H1 (cell line): ENCODE measurements around the gene EIF4EBP2. TPM values are rescaled to one million over a fixed set of nuclear protein-coding genes. Genes with fewer than 3 reads are reported as not detected.

ENCODE experiments used
- CTCF ChIA-PET: fragments of 300-600 bp; sonication (Branson Sonifier 250); formaldehyde crosslinking; loops from one replicate; lab custom pipeline; 2021; ENCODE audit not compliant: partially characterized antibody; lab: Charles Lee
- POLR2A ChIA-PET: fragments of 300-600 bp; sonication (Branson Sonifier 250); formaldehyde crosslinking; loops from one replicate; lab custom pipeline; 2021; ENCODE audit warnings: inconsistent platforms; ENCODE audit not compliant: partially characterized antibody; lab: Charles Lee
- DNase-seq, 2 experiments: peaks; one replicate each; pipeline versions ENCODE4 v3.0.0 to v3.0.0-alpha.2; 2010 to 2022; ENCODE audit warnings: low spot score in 2 of 2, low read depth in 1 of 2, mixed read lengths in 1 of 2
- FAIRE-seq: peaks from 2 replicates; lab custom pipeline; 2011; peaks lifted over from hg19 to GRCh38; lab: Jason Lieb, UNC
- H2AFZ ChIP-seq: 2 replicates; pipeline ENCODE4 v1.8.1; 2012; ENCODE audit warnings: low read length, inconsistent platforms
- H2AK5ac ChIP-seq: 2 replicates; pipeline ENCODE4 v1.6.1; 2013; ENCODE audit warnings: low read depth, low read length
- H2BK120ac ChIP-seq: replicated peaks from 2 replicates; pipeline ENCODE3; 2013; ENCODE audit warnings: low read depth, low read length, inconsistent platforms
- H2BK12ac ChIP-seq: 2 replicates; pipeline ENCODE4 v1.6.1; 2013; ENCODE audit warnings: low read depth, low read length
- H2BK15ac ChIP-seq: 2 replicates; pipeline ENCODE4 v1.6.1; 2013; ENCODE audit warnings: low read length
- H2BK20ac ChIP-seq: 2 replicates; pipeline ENCODE4 v1.6.1; 2013; ENCODE audit warnings: low read length
- H2BK5ac ChIP-seq: 2 replicates; pipeline ENCODE4 v1.6.1; 2013; ENCODE audit warnings: low read depth, low read length
- H3K14ac ChIP-seq: 2 replicates; pipeline ENCODE4 v1.6.1; 2013; ENCODE audit warnings: inconsistent platforms; ENCODE audit not compliant: insufficient read length
- H3K18ac ChIP-seq: 2 replicates; pipeline ENCODE4 v1.6.1; 2013; ENCODE audit warnings: low read length; ENCODE audit errors: extremely low read depth
- H3K23ac ChIP-seq: 2 replicates; pipeline ENCODE4 v1.6.1; 2013; ENCODE audit warnings: inconsistent platforms; ENCODE audit not compliant: insufficient read length
- H3K23me2 ChIP-seq: 2 replicates; pipeline ENCODE4 v1.6.1; 2013; ENCODE audit warnings: low read depth, low read length
- H3K27ac ChIP-seq: 2 replicates; pipeline ENCODE4 v1.6.1; 2011; ENCODE audit warnings: low read depth, low read length, inconsistent platforms
- H3K27me3 ChIP-seq, 4 experiments: replicated peaks in 1 of 4; 1 replicate in 1 of 4; 2 replicates in 3 of 4; pipeline versions ENCODE4 v1.6.1 to v1.8.1; 2011 to 2013; ENCODE audit warnings: low read length in 3 of 4, mild to moderate bottlenecking in 3 of 4, inconsistent platforms in 2 of 4, mixed read lengths in 2 of 4, moderate library complexity in 1 of 4; ENCODE audit not compliant: control insufficient read depth in 3 of 4, insufficient read depth in 3 of 4; ENCODE audit errors: extremely low read depth in 1 of 4
- H3K36me3 ChIP-seq, 4 experiments: 2 replicates each; pipeline versions ENCODE4 v1.6.1 to v1.8.1; 2011 to 2013; ENCODE audit warnings: mild to moderate bottlenecking in 4 of 4, low read length in 3 of 4, moderate library complexity in 2 of 4, control low read depth in 1 of 4, inconsistent platforms in 1 of 4; ENCODE audit not compliant: insufficient read depth in 4 of 4, control insufficient read depth in 2 of 4
- H3K4ac ChIP-seq: replicated peaks from 2 replicates; pipeline ENCODE3; 2013; ENCODE audit warnings: low read length, low read depth, mixed read lengths, inconsistent platforms; ENCODE audit not compliant: insufficient read length
- H3K4me1 ChIP-seq, 4 experiments: replicated peaks in 1 of 4; 1 replicate in 1 of 4; 2 replicates in 3 of 4; pipeline versions ENCODE4 v1.6.1 to v1.8.1; 2011 to 2013; ENCODE audit warnings: low read length in 3 of 4, inconsistent platforms in 2 of 4, mixed read lengths in 1 of 4; ENCODE audit not compliant: insufficient read depth in 4 of 4, control insufficient read depth in 3 of 4
- H3K4me2 ChIP-seq, 2 experiments: 2 replicates each; pipeline versions ENCODE4 v1.6.1 to v1.8.1; 2011 to 2013; ENCODE audit warnings: low read depth in 2 of 2, low read length in 2 of 2, control low read depth in 1 of 2, inconsistent platforms in 1 of 2, mild to moderate bottlenecking in 1 of 2; ENCODE audit not compliant: insufficient read depth in 1 of 2
- H3K4me3 ChIP-seq, 4 experiments: fragments of 200-600, 300-600 bp in 1 of 4; sonication (generic), shearing (Covaris generic), sonication (Bioruptor Twin) in 1 of 4; 2 replicates each; pipeline versions ENCODE4 v1.5.1 to v1.8.1; 2011 to 2016; ENCODE audit warnings: low read length in 4 of 4, low read depth in 3 of 4, control low read depth in 2 of 4, inconsistent platforms in 2 of 4, mild to moderate bottlenecking in 2 of 4, mixed read lengths in 1 of 4, moderate library complexity in 1 of 4; ENCODE audit not compliant: insufficient read depth in 2 of 4; ENCODE audit errors: extremely low read depth in 1 of 4
- H3K56ac ChIP-seq: replicated peaks from 2 replicates; pipeline ENCODE3; 2013; ENCODE audit warnings: low read depth, mild to moderate bottlenecking, mixed read lengths, low read length, inconsistent platforms; ENCODE audit not compliant: insufficient read length
- H3K79me1 ChIP-seq: 2 replicates; pipeline ENCODE4 v1.6.1; 2013; ENCODE audit warnings: low read depth, low read length, control low read depth
- H3K79me2 ChIP-seq, 2 experiments: 2 replicates each; pipeline versions ENCODE4 v1.6.1 to v1.8.1; 2012 to 2013; ENCODE audit warnings: low read length in 2 of 2, mild to moderate bottlenecking in 2 of 2, inconsistent platforms in 1 of 2; ENCODE audit not compliant: insufficient read depth in 2 of 2, control insufficient read depth in 1 of 2
- H3K9ac ChIP-seq, 4 experiments: replicated peaks in 1 of 4; 1 replicate in 1 of 4; 2 replicates in 3 of 4; pipeline versions ENCODE4 v1.6.1 to v1.8.1; 2011 to 2013; ENCODE audit warnings: low read depth in 3 of 4, low read length in 3 of 4, control low read depth in 2 of 4, mild to moderate bottlenecking in 2 of 4, moderate library complexity in 2 of 4, inconsistent platforms in 1 of 4; ENCODE audit errors: extremely low read depth in 1 of 4
- H3K9me3 ChIP-seq, 2 experiments: 2 replicates each; pipeline versions ENCODE4 v1.6.1 to v1.8.1; 2012 to 2013; ENCODE audit warnings: mild to moderate bottlenecking in 2 of 2, moderate library complexity in 2 of 2, control low read depth in 1 of 2, inconsistent platforms in 1 of 2, low read depth in 1 of 2, low read length in 1 of 2, mixed read lengths in 1 of 2; ENCODE audit not compliant: insufficient read depth in 2 of 2
- H4K20me1 ChIP-seq, 2 experiments: replicated peaks in 1 of 2; 2 replicates each; pipeline versions ENCODE3 to v1.8.1; 2011 to 2013; ENCODE audit warnings: inconsistent platforms in 2 of 2, low read length in 2 of 2, mild to moderate bottlenecking in 1 of 2; ENCODE audit not compliant: insufficient read depth in 2 of 2, control insufficient read depth in 1 of 2
- H4K5ac ChIP-seq: 2 replicates; pipeline ENCODE4 v1.6.1; 2013; ENCODE audit warnings: low read length, low read depth, mixed read lengths, inconsistent platforms; ENCODE audit not compliant: insufficient read length
- H4K8ac ChIP-seq: 2 replicates; pipeline ENCODE4 v1.8.0; 2013; ENCODE audit warnings: mild to moderate bottlenecking, moderate library complexity, low read length, inconsistent platforms; ENCODE audit not compliant: insufficient read depth; ENCODE audit errors: extremely low read depth
- H4K91ac ChIP-seq: replicated peaks from 2 replicates; pipeline ENCODE3; 2013; ENCODE audit warnings: low read length, mixed read lengths, inconsistent platforms; ENCODE audit not compliant: insufficient read length
- CBX8 ChIP-seq: fragments of 300-800, 300-1000 bp; sonication (generic); IDR thresholded peaks from 2 replicates; pipeline ENCODE4 v1.7.1; 2016; ENCODE audit warnings: low read depth, low read length, borderline replicate concordance
- EP300 ChIP-seq, 2 experiments: IDR thresholded peaks; 1 replicate in 1 of 2; 2 replicates in 1 of 2; pipeline ENCODE4 v1.6.1; 2011 to 2012; ENCODE audit warnings: low read depth in 2 of 2, low read length in 2 of 2, mild to moderate bottlenecking in 2 of 2, borderline replicate concordance in 1 of 2, inconsistent platforms in 1 of 2, moderate library complexity in 1 of 2
- SIN3A ChIP-seq, 2 experiments: IDR thresholded peaks in 1 of 2; conservative IDR thresholded peaks in 1 of 2; 2 replicates each; pipeline ENCODE4 v1.6.1; 2011 to 2012; ENCODE audit warnings: low read length in 2 of 2, improper control_type of control experiment in 1 of 2, low read depth in 1 of 2, mild to moderate bottlenecking in 1 of 2
- SIX5 ChIP-seq: IDR thresholded peaks from 2 replicates; pipeline ENCODE4 v1.6.1; 2011; ENCODE audit warnings: mild to moderate bottlenecking, low read depth, low read length
- SP1 ChIP-seq: IDR thresholded peaks from 2 replicates; pipeline ENCODE4 v1.6.1; 2011; ENCODE audit warnings: low read depth, low read length
- TCF12 ChIP-seq: IDR thresholded peaks from 2 replicates; pipeline ENCODE4 v1.6.1; 2011; ENCODE audit warnings: low read depth, mild to moderate bottlenecking, low read length
- WGBS, 2 experiments: shearing (Covaris generic) in 1 of 2; methylation state at CpG; one replicate each; pipeline versions ENCODE4 v1.1.6 to v1.1.7; 2013 to 2015; ENCODE audit warnings: low lambda C conversion rate in 2 of 2, mixed read lengths in 2 of 2, inconsistent platforms in 1 of 2, low coverage in 1 of 2, missing lambda C conversion rate in 1 of 2; ENCODE audit not compliant: insufficient replicate concordance in 2 of 2, insufficient coverage in 1 of 2, insufficient read length in 1 of 2; ENCODE audit errors: extremely low coverage in 1 of 2, missing lambda C conversion rate in 1 of 2; 5-methylcytosine and 5-hydroxymethylcytosine counted together
- polyA plus RNA-seq, 7 experiments: library from polyadenylated mRNA; depleted of rRNA in 3 of 7; stranded (reverse) in 5 of 7; unstranded in 2 of 7; fragments of >200 nt in 5 of 7; fragments of 200-250 nt in 2 of 7; gene quantifications; 1 replicate in 5 of 7; 2 replicates in 1 of 7; 4 replicates in 1 of 7; pipeline versions ENCODE4 v1.2.1 to v1.2.3, GENCODE V29; 2011 to 2013; ENCODE audit warnings: missing spikeins in 2 of 7, mixed read lengths in 2 of 7
- total RNA-seq: library from RNA; stranded (reverse); fragmentation: NEBNext Ultra II Directional; extraction: Animal tissue kit (Norgen Biotek cat#: 25700); gene quantifications from 2 replicates; pipeline ENCODE4 v1.2.1, GENCODE V29; 2021

Gene EIF4EBP2
- total and polyA plus RNA-seq, 2 of the 8 experiments (the other 6 are each of a cell fraction or from before 2014, with no cell fraction given) = 55.3 to 144 TPM

DNA sequence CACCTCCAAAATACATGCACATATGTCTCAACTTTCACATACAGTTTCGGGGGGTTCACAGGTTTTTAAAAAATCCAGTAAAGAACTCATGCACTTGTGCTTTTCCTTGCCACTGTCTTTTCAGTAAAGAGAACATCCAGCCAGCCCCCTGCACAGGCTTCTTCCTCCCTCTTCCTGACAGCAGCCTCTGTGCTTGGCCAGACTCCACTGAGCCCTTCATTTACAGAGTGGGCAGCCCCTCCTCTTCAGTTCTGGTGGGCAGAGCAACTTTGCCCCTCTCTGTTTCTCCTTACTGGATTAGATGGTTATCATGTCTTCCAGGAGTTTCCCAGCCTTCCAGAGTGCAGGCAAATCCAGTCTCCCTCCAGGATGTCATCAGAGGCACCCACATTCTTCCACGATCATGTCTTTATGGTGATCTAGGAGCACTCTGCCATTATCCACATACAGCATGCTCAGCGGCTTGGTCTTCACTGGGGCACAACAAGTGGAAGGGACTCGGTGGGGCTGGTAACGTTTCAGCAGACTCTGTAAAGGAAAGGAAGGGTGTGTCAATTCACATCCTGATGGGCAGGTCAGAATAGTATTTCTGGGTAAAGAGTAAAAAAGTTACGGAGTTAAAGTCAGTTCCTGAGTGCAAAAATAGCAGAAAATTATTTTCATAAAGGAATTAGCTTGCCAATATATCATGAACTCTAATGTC lies 28.8 kb downstream of the EIF4EBP2 start:
- peaks cover 0 to 25% (median 2%) of the 10 kb centered on the region in 4 experiments; a peak in 4 of 8 replicates for H3K36me3 ChIP-seq
- H4K8ac ChIP-seq = no peak overlapping the region
- no peak overlapping the region for H3K27ac ChIP-seq
- no peaks in the 10 kb centered on the region; a peak in 1 of 7 replicates for H3K27me3 ChIP-seq
- FAIRE-seq = no peak
- DNase-seq = no peak
- H2BK15ac ChIP-seq = no peak overlapping the region
- no peak overlapping the region for H3K4me3 ChIP-seq
- H3K18ac ChIP-seq = no peak overlapping the region
- no peak overlapping the region for H2BK120ac ChIP-seq
- H2AK5ac ChIP-seq = no peak overlapping the region
- no peak overlapping the region for H3K4ac ChIP-seq
- H4K91ac ChIP-seq = no peak overlapping the region
- no peak overlapping the region for H2BK12ac ChIP-seq
- H2BK20ac ChIP-seq = no peak overlapping the region
- H3K4me1 ChIP-seq = no peaks in the 10 kb centered on the region; a peak in 1 of 7 replicates
- no peak overlapping the region for H3K4me2 ChIP-seq
- H3K9me3 ChIP-seq = no peaks in the 10 kb centered on the region
- no peak overlapping the region for H2BK5ac ChIP-seq
- ChIA-PET CTCF (interaction anchor here (0.6 to 9.2 kb wide), 14 partner anchors 11 to 119 kb away, joined by 3 to 67 read pairs (median 4); no protein-coding TSS in a partner anchor), POLR2A (interaction anchor here (1.7 to 2.8 kb wide), 4 partner anchors 9 to 45 kb away, joined by 5 to 17 read pairs (median 8); partner anchors contain the start of gene NODAL)
- no peak overlapping the region for H3K9ac ChIP-seq
- H3K23me2 ChIP-seq = no peaks in the 10 kb centered on the region
- H3K14ac ChIP-seq = no peak overlapping the region
- H4K5ac ChIP-seq = no peak overlapping the region
- WGBS, 2 experiments = 86% methylated on average over 6 of the region's 6 CpGs; no CpG with 5 or more reads in 1 of the 2 experiments
- H3K23ac ChIP-seq = no peak overlapping the region
- no peak overlapping the region for H2AFZ ChIP-seq
- H4K20me1 ChIP-seq = peaks cover 0 to 19% of the 10 kb centered on the region in 2 experiments
- H3K56ac ChIP-seq = no peak overlapping the region
- H3K79me1 ChIP-seq = no peaks in the 10 kb centered on the region; the same call in 1 of the 2 replicates
- H3K79me2 ChIP-seq = no peaks in the 10 kb centered on the region
- TF ChIP-seq TCF12 = no peak
- no peak for TF ChIP-seq SIN3A (conservative IDR thresholded peaks at IDR 0.05 in 1 of 2, IDR thresholded peaks at IDR 0.05 in 1 of 2; ENCODE audit: low read depth in 1 of 2, low read length in 2 of 2)
- TF ChIP-seq SIX5 = no peak
- no peak for TF ChIP-seq EP300 (IDR thresholded peaks at IDR 0.05; ENCODE audit: borderline replicate concordance in 1 of 2, low read depth in 2 of 2, low read length in 2 of 2)
- TF ChIP-seq CBX8 = no peak
- no peak for TF ChIP-seq SP1
